Suppressor macrophage (primary cell): ENCODE measurements around the gene NIM1K.
"Not testable (repeated sequence)": the region's sequence is repeated elsewhere in the genome, so short reads cannot be mapped to it uniquely, and the experiment has no call there.

Source experiments
- DNase-seq, 4 experiments: peaks; one replicate each; pipeline ENCODE4 v3.0.0-alpha.2; 2020 to 2022

NIM1K gene

GRCh38 chr5:43190755-43191603, 1.0 kb upstream of the NIM1K start:
- DNase-seq: peak in 2 of 4 experiments; percentile 8 to 16

GRCh38 chr5:43192558-43193180, 644 bp downstream of the NIM1K start:
- DNase-seq: peak; percentile 4 to 43 (median 16)

- peak; percentile 62 to 88 (median 76) for DNase-seq
Measured at GRCh38 chr5:43193181-43193893, 1.3 kb downstream of the NIM1K start.

GRCh38 chr5:43193894-43194265, 1.9 kb downstream of the NIM1K start:
- DNase-seq: no peak

- no peak for DNase-seq
Measured at GRCh38 chr5:43195670-43196265, 3.7 kb downstream of the NIM1K start.

- no peak for DNase-seq
Measured at GRCh38 chr5:43197535-43197934, 5.5 kb downstream of the NIM1K start.

- DNase-seq: not testable (repeated sequence)
Measured at GRCh38 chr5:43201442-43201841, 9.4 kb downstream of the NIM1K start.

GRCh38 chr5:43202380-43202779, 10.4 kb downstream of the NIM1K start:
- no peak for DNase-seq

- DNase-seq: no peak
Measured at GRCh38 chr5:43203373-43203772, 11.3 kb downstream of the NIM1K start.

- DNase-seq: no peak
Measured at GRCh38 chr5:43204958-43205357, 12.9 kb downstream of the NIM1K start.

GRCh38 chr5:43207601-43208000, 15.6 kb downstream of the NIM1K start:
- DNase-seq: no peak

- no peak for DNase-seq
Measured at GRCh38 chr5:43208658-43209057, 16.6 kb downstream of the NIM1K start.

- DNase-seq: no peak
Measured at GRCh38 chr5:43209060-43209459, 17.0 kb downstream of the NIM1K start.

- no peak for DNase-seq
Measured at GRCh38 chr5:43209833-43210232, 17.8 kb downstream of the NIM1K start.

GRCh38 chr5:43210570-43210969, 18.5 kb downstream of the NIM1K start:
- DNase-seq: no peak

- DNase-seq: no peak
Measured at GRCh38 chr5:43213951-43214350, 21.9 kb downstream of the NIM1K start.

- DNase-seq: peak; percentile 27 to 67 (median 56)
Measured at GRCh38 chr5:43215073-43215631, 23.1 kb downstream of the NIM1K start.

- no peak for DNase-seq
Measured at GRCh38 chr5:43216941-43217340, 24.9 kb downstream of the NIM1K start.

GRCh38 chr5:43219120-43219519, 27.1 kb downstream of the NIM1K start:
- no peak for DNase-seq

- DNase-seq: no peak
Measured at GRCh38 chr5:43221502-43221901, 29.5 kb downstream of the NIM1K start.

GRCh38 chr5:43225649-43226245, 33.7 kb downstream of the NIM1K start:
- no peak for DNase-seq

GRCh38 chr5:43227655-43228054, 35.6 kb downstream of the NIM1K start:
- peak; percentile 41 to 66 (median 48) for DNase-seq
